GM18867 (cell line): ENCODE results near the gene HECTD4.
A peak's percentile ranks its signal among the peaks of the same experiment; 100 is the strongest.

Source experiments
- ATAC-seq: cut with Tn5 transposase; IDR thresholded peaks from one replicate; pipeline ENCODE4 v1.9.1; 2021; ENCODE audit warnings: mild to moderate bottlenecking, moderate library complexity; ENCODE audit not compliant: unreplicated experiment

The HECTD4 gene

DNA sequence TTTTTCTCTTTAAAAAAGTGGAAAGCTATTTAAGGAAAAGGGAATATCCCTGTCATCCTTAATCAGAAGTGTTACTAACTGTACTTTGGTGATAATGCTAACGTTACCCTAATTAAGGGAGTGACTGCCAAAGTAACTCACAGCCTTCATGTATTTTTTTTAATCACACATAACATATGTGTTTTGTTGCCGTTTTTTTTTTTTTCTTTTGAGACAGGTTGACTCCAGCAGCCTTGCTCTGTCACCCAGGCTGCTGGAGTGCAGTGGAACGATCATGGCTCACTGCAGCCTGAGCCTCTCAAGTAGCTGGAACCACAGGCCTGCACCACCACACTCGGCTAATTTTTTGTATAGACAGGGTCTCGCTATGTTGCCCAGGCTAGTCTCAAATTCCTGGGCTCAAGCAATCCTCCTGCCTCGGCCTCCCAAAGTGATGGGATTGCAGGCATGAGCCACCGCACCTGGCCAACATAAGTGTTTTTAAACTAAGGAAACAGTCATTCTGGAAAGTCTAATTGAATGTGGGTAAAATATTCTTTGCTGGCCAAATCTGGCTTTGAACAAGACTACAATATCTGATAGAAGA, 56.5 kb downstream of the HECTD4 start:
- no peak for ATAC-seq

DNA sequence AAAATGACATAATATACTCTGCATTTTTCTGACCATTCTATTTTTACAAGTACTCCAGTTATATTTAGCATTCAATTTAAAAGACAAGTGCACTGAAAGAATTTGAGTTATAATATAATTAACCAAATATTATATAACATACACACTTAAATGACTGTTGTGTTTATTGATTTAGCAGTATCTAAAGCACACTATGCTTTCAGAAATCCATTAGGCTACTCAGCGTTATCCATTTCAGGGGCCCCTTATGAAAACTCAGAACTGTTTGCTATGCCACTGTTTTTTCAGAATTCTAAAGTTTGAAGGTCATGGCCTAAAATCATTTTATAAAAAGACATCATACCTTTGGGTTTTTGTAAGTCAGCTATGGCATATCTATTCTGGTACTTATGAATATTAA, 57.1 kb downstream of the HECTD4 start:
- ATAC-seq, result no peak

DNA sequence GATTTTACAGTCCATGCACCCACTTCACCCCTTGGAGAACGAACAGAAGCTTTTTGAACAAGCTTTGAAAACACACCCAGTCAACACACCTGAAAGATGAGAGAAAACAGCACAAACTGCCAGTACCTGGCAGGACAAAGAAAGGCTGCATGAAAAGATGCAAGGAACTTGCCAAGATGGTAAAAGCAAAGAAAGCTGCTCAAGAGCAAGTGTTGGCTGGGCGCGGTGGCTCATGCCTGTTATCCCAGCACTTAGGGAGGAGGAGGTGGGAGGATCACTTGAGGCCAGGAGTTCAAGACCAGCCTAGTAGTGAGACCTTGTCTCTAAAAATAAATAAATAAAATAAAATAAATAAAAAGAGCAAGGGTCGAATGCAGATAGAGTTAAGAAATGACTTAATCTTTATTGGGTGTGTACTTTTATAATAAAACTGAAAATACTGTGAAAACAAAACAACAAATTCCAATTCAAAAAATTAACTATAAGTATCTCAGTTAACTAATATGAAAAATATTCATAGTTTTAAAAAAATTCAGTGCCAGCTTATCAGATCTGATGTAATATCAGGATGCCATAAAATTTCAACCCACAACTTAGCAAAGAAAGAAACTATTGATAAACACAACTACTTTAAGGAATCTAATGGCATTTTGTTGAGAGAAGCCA, 59.2 kb downstream of the HECTD4 start:
- no peak for ATAC-seq

DNA sequence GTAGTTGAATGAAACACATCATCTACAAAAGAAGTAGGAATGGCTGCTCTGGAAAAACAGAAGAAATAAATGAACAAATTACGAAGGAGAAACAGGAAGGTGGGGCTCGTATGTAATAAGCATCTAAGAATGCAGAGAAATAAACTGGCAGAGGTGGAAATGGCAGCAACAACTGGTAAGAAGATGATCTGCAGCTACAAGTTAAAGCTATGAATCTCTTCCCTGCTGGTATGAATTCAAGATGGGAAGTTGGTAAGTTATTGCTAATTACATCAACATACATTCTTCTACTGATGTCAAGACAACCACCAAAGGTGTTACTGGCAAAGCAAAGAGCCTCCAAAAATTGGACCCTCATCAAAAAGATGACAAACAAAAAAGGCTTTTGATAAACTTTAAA, 59.8 kb downstream of the HECTD4 start:
- ATAC-seq, result no peak

DNA sequence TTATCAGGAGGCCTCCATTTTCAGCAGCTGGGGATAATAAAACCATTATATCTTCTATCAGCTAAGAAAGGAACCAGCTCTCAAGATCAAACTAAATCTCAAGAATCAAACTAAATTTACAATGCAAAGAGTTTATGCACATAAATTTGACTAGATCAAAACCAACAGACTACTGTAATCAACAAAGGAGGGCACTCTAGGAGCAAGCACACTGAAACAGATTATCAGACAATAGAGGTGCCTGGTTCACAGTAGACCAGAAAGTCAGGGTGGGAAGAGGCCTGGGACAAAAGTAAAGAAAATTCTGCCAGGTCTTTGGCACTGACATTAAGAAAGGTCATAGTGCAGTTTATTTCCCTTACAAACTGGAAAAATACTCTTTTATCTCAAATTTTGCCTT, 61.0 kb downstream of the HECTD4 start:
- no peak for ATAC-seq

DNA sequence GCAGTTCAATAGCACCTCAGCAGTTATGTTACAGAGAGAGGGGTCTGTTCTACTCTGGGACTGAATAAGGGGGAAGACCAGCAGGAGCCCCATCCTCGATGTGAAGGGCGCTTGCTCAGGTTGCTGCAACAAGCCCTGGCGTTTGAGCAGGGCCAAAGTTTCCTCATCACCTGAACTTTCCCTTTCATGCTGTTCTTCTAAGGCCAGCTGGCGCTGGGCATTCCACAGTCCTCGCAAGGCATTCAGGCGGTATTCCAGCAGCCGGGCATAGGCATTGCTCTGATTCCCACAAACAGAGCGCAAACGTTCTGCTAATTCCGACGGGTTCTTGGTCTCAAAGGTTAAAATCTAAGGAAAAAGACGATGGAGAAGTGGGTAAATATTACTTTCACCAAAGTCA, 62.8 kb downstream of the HECTD4 start:
- no peak for ATAC-seq

DNA sequence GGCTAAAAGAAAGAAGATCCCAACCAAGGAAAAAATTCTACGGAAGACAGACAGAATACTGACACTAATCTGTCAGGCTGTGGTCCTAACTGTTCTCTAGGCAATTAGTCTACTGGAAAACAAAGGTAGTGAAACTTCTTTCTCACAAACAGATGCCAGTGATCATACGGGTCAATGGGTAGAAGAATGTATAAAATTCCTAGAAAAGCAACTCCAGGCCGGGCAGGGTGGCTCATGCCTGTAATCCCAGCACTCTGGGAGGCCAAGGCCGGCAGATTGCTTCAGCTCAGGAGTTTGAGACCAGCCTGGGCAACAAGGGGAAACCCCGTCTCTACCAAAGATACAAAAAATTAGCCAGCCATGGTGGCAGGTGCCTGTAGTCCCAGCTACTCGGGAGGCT, 64.8 kb downstream of the HECTD4 start:
- ATAC-seq, result no peak

DNA sequence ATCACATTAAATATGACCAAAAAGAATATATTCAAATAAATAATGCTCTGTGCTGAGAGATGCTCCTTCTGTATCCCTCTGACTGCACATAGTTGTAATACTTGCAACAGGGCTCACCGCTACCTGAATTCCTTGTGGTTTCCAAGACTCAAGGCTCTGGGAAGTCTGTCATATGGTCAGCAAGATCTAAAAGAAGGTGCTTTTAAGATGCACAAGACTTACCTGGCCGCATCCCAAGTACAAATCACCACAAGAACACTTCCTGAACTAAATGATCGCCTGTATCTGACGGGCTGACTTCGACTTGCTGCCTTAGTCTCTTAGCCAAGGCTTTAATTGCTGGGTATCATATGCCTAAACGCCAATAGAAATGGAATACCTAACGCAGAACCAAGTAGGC, 67.2 kb downstream of the HECTD4 start:
- no peak for ATAC-seq

DNA sequence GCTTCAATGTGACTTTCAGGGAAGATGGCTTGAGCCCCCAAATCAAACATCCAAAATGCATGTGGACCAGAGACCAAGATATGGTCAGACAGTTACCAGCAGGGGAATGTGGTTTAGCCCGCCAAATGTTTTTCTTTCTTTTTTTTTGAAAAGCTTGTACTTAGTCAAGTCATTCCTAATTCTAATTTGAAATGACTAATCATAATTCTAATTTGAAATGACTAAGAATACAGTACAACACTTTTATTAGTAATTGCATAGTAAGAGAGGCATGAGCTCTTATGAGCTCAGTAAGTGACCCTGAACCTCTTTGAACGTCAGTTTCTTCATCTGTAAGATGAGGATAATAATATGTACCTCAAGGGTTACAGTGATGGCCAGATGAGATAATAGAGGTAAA, 72.4 kb downstream of the HECTD4 start:
- no peak for ATAC-seq

DNA sequence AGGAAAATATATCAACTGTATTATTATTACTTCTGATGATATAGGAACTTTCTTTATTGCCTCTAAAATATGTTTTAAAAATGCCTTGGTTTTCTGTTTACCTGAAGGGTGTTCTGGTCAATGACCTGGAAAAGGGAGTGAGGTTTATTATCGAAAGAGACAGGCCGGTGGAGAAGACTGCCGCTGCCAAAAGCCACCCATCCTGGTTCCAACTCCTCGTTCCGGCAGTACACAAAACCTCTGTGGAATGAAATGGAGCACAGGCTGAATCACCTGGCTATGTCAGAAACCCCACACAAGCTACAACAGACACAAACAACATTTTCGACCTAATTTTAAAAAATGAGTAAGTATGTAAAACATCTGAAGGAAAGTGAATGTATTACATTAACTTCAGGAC, 73.6 kb downstream of the HECTD4 start:
- no peak for ATAC-seq

DNA sequence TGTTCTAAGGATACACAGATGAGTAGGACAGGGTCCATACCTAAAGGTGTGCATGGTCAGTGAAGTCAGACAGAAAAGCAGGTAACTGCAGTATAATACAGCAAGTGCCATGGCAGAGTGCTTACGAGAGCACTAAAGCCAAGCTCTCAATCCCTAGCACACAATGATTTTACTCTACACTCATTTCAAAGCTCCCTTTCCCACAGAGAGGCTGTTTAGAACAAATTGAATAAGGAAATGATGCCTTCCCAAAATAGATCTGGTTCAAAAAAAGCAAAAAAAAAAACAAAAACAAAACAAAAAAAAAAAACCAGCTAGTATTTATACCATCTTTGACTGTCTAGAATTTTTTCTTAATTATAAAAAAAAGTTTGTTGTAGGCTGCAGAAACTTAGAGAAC, 74.1 kb downstream of the HECTD4 start:
- ATAC-seq, result no peak

DNA sequence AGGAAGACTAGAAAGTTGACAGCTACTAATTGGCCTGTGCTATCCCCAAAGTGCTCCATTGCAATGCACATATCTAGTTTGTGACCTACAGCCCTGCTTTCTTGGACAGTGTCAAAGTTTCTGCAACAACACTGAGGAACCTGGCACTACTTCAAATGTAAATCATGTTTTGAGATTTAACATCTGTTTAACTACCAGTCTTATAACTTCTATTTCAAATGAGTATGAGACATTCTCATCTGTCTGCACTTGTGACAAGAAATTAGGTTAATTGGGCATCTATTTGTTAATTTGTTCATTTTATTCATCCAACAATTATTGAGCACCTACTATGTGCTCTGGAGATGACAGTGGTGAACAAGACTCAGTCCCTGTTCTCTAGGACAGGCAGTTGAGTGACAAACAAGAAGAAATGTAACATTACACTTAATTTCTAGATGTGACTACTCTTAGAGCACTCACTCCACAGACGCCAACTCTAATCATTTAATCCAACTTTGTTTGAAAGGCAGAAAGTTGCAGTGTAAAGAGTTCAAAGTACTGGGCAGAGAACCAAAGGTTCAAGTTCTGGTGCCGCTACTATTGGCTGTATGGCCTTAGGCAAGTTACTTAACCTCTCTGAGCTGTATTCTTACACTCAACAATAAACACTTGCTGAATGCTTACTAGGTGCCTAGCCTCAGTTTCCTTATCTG, 74.8 kb downstream of the HECTD4 start:
- no peak for ATAC-seq

DNA sequence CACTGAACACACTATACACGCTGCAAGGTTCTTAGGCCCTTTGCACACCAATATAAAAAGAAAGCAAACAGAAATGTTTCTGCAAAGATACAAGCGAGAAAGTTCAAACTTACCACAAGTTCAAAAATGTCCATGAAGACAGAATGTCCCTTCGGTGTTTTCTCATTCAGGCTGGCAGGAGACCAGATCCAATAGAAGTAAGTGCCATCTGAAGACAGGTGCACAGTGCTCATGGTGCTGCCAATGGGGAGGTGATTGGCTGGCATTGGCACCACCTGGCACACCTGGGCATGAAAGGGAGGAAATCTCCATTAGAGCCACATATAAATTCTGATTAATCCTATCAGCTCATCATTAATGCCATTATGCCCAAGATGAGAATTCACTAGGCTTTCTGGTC, 76.3 kb downstream of the HECTD4 start:
- no peak for ATAC-seq

DNA sequence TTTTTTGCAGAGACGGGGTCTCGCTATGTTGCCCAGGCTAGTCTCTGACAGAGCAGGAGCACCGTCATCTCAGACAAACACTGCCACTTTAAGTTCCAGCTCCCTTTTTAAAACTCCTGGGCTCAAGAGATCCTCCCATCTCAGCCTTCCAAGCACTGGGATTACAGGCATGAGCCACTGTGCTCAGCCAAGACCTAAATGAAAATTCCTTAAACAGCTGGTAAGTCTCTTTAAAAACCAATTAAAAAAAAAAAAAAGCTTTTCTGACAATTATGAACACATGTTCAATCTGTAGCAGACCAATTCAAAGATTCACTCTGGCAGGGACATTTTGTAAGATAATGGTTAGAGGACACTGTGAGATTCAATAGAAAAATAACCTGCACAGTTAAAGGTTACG, 77.8 kb downstream of the HECTD4 start:
- no peak for ATAC-seq

DNA sequence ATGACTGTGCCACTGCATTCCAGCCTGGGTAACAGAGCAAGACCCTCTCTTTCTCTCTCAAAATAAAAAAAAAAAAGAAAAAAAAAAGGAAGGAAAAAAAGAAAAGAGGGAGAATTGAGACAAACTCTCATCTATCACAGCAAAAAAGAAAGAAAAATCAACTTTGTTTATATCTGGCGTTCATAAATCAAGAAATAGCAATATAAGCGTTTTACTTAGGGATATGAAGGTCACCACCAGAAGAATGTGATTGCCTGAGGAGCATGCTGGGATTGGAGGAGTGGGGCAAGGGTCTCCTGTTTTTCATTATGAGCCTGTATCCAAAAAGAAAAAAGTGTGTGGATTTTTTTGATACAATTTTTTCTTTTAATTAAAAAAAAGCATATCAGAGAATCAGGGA, 78.4 kb downstream of the HECTD4 start:
- no peak for ATAC-seq

DNA sequence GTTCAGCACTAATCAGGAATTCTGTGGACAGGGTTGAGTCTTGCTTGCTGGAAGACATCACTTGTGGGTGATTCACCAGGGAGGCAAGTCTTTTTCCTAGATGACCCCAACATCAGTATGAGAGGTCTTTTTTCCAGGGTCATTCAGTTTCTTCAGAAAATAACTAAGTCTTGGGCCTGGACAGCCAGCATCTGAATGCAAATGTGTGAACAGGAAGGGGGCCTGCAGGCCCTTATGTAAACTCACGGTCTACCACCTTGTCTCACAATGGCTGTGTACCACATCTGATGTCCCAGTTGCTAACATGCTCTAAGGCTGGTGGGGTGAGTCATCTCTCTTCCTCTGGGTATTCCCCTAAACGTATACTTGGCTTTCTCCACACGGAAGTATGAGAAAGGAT, 79.2 kb downstream of the HECTD4 start:
- peak; percentile 98 for ATAC-seq

DNA sequence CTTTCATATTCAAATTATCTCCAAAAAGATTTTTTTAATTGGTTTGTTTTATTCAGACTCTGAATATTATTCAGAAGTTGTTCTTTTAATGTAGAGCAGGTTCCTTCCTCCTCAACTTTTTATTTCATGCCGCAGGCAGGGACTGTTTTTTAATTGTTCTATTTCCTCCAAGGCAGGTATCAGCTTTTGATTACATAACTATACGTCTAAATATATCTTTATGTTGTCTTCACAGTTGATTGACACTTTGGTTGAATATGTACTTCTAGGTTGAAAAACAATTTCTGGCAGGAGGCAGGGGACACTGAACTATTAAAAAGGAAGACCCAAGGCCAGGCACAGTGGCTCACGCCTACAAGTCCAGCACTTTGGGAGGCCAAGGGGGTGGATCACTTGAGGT, 82.5 kb downstream of the HECTD4 start:
- no peak for ATAC-seq

DNA sequence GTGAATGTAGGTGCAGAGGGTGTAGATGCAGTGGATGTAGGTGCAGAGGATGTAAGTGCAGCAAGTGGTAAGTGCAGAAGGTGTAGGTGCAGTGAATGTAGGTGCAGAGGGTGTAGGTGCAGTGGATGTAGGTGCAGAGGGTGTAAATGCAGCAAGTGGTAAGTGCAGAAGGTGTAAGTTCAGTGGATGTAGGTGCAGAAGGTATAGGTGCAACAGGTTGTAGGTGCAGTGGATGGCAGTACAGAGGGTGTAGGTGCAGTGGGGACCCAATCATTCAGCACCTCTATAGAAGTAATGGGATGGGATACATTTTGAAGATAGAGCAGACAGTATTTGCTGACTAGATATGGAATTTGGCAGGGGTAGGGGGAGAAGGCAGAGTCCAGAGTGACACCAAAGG, 85.0 kb downstream of the HECTD4 start:
- ATAC-seq, result no peak

DNA sequence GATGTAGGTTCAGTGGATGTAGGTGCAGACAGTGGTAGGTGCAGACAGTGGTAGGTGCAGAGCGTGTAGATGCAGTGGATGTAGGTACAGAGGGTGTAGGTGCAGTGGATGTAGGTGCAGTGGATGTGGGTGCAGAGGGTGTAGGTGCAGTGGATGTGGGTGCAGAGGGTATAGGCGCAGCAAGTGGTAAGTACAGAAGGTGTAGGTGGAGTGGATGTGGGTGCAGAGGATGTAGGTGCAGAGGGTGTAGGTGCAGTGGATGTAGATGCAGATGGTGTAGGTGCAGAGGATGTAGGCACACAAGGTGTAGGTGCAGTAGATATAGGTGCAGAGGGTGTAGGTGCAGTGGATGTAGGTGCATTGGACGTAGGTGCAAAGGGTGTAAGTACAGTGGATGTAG, 86.0 kb downstream of the HECTD4 start:
- no peak for ATAC-seq

DNA sequence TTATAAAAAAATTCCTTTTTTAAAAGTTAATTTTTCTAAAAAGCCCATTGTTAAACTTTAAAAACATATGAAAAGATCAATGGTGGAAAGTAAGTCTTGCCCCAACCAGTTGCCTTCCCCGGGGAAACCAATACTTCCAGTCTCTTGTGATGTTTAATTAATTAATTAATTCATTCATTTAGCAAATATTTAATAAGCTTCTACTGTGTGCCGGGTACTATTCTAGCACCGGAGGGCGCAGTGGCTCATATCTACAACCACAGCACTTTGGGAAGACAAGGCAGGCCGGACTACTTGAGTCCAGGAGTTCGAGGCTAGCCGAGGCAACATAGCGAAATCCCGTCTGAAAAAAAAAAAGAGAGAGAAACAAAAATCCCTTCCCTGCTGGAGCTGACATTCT, 87.4 kb downstream of the HECTD4 start:
- ATAC-seq, result no peak

DNA sequence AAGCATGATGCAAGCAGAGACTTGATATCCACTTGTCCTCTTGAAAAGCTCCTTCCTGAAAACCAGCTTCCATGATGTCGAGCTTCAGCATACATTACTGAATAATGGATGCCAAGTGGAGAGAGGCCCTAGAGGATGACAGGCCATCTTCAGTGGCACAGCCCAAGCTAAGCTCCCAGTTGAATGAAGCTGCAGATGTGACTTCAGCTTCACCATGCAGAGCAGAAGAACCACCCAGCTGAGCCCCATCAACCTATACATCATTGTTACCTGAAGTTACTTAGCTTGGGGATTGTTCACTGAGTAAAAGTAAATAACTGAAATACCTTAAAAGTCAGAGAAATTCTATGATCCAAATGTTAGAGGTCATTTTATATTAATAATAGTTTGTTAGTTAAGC, 93.6 kb downstream of the HECTD4 start:
- ATAC-seq, result no peak

DNA sequence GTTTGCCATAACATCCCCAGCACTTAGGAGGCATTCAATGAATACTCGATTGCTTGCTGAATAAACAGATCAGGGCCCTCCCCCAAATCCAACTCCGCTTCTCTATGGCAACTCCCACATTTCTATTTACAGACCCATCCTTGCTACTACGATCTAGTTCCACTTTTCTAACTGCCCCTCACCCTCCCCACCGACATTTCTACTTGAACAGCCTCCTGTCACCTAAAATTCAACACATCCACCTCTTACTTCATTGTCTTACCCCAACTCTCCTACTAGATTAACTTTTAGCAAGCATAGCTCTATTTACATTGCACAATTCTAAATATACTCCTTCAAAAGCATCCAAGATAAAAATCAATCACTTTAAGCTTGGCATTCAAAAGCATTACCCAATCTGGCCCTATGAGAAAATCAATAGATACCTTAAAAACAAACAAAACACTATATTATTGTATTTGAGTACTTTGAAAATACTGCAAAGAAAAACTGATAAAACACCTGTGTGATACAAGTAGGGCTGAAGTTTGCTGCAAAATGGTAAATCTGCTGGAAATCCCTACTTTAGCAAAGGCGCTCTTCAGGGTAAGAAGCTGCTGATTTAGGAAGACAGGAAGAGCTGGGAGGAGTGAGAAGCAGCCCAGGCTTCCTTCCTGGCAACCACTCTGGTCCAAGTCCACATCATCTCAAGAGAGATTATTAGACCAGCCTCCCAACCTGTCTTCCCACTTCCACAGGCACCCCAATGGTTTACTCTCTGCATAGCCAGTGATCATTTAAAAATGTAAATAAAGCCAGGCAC, 96.4 kb downstream of the HECTD4 start:
- ATAC-seq, result no peak
